ENCODE measurements around the gene PARVB.

The PARVB gene

DNA sequence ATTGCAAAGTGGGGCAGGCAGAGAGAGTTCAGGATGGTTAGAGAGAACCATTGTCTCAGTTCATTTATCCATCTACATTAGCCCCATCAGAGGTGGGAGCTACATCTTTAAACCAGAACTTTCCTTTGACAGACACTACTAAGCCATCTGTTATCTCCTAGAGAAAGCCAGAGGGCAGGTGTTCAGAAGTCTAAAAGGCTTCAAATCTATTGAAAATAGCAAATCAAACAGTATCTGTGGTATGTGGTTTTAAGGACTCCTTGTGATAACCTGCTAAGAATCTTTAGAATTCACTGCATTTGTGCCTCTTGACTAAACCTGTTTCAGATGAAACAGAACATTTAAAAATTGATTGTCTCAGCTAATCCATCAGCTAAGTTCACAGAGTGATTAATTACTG lies 112.7 kb downstream of the PARVB start:
- DNase-seq (ENCODE audit: low spot score): no peak

DNA sequence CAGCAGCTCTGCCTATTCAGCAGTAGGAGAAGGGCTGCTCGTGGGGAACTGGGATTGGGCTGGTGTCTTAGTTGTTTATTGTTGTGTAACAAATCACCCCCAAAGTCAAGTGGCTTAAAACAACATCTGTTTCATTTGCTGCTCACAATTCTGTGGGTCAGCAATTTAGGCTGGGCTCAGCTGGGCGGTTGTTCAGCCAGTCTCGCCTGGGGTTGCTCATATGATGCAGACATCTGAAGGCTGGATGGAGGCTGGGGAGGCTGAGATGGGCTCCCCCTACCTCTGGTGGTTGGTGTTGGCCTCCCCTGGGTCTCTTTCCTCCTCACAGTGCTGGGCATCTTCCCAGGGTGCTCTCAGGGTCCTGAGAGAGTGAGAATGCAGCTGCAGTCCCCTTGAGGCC lies 113.3 kb downstream of the PARVB start:
- DNase-seq (ENCODE audit: low spot score): no peak

GRCh38 chr22:44139773-44140172 lies 115.7 kb downstream of the PARVB start:
- no peak for DNase-seq (ENCODE audit: low spot score)

GRCh38 chr22:44142421-44143104 lies 118.5 kb downstream of the PARVB start:
- no peak for DNase-seq (ENCODE audit: low spot score)

DNA sequence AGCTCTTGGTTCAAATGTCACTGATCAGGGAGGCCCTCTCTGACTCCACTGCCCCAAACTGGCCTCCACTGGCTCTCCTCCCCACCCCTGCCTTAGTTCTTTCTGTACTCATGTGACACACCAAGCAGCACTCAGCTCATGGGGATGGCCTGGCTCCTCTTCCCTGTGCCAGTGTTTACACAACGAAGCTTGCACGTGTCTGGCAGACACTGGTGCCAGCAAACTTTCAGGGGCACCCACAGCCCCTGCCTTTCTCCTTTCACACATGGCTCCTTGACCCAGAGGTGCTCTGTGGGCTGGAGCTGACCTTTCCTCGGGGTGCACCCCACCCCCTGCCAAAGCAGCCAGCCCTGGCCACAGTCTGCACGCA lies 119.0 kb downstream of the PARVB start:
- no peak for DNase-seq (ENCODE audit: low spot score)

DNA sequence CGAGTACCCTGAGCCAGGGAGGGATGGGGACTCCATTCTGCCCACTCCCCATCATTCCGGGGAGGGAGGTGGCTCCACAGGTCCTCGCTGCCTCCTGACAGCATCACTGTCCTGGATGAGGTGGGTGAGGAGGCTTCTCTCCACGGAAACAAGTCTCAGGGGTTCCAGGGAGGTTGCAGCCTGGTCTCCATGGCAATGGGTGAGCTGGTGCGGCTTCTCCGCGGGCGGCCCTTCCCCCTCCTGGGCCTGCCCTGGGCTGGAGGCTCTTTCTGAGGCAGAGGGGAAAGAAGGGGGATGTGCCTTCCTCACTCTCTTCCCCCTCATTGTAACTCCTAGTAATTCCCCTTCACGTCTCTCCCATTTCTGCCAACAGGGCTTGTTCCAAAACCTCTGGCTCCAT lies 119.5 kb downstream of the PARVB start:
- DNase-seq (ENCODE audit: low spot score): no peak

GRCh38 chr22:44144046-44144569 lies 120.0 kb downstream of the PARVB start:
- no peak for DNase-seq (ENCODE audit: low spot score)

- no peak for DNase-seq (ENCODE audit: low spot score)
Observed at GRCh38 chr22:44145544-44145943, 121.4 kb downstream of the PARVB start.

- DNase-seq (ENCODE audit: low spot score): no peak
Observed at GRCh38 chr22:44146088-44146861, 122.2 kb downstream of the PARVB start.

- no peak for DNase-seq (ENCODE audit: low spot score)
Observed at GRCh38 chr22:44147008-44147645, 123.0 kb downstream of the PARVB start.

GRCh38 chr22:44147821-44148574 lies 123.9 kb downstream of the PARVB start:
- DNase-seq (ENCODE audit: low spot score): no peak

DNA sequence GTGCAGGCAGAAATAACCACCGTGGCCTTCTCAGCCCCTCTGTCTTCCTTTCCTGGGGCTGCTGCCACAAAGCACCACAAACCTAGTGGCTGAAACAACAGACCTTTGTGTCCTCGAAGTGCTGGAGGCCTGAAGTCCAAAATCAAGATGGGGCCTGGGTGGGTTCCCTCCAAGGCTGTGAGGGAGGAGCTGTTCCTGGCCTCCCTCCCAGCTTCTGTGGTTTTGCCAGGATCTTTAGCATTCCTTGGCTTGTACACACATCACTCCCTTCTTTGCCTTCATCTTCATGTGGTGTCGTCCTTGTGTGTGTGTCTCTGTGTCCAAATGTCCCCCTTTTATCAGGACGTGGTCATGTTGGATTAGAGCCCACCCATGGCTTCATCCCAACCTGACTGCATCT lies 127.6 kb downstream of the PARVB start:
- no peak for DNase-seq (ENCODE audit: low spot score)

DNA sequence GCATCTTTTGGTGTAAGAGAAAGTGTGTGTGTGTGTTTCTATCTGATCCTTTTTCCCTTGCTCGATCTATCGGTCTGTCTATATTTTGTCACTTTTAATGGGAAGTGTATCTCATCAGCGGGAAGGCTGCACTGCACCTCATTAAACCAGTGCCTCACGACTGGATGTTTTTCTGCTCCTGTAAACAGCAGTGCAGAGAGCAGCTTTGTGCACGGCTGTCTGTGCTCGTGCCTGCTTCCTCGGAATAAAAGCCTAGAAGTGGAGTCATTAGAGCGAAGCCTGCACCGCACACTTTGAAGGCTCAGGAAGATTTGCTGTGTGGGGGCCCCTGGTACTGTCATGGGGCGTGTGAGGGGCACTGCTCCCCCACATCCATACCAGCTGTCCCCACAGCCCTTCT lies 129.6 kb downstream of the PARVB start:
- no peak for DNase-seq (ENCODE audit: low spot score)

GRCh38 chr22:44154436-44154942 lies 130.4 kb downstream of the PARVB start:
- DNase-seq (ENCODE audit: low spot score): no peak

- DNase-seq (ENCODE audit: low spot score): no peak
Observed at GRCh38 chr22:44155115-44155514, 131.0 kb downstream of the PARVB start.

- DNase-seq (ENCODE audit: low spot score): no peak
Observed at GRCh38 chr22:44157916-44158618, 134.0 kb downstream of the PARVB start.

GRCh38 chr22:44158816-44159215 lies 134.7 kb downstream of the PARVB start:
- DNase-seq (ENCODE audit: low spot score): peak; percentile 40

- DNase-seq (ENCODE audit: low spot score): no peak
Observed at GRCh38 chr22:44159221-44159620, 135.1 kb downstream of the PARVB start.

DNA sequence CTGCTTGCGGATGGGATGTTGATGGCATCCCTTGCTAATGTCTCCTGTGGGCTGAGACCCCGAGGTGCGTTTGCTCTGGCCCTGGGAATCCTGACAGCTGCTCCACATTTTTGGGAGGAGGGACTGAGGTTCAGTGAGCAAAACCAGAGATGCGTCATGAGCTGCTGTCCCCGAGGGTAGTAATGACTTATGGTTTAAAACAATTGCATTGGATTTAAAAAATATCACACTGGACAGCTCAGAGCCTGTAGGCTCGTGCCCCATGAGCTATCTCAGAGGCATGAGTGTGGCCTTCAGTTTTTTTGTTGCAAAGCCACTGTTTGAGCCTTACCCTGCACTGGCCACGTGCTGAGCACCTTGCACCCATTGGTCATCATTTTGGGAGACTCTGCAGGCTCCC lies 135.7 kb downstream of the PARVB start:
- DNase-seq (ENCODE audit: low spot score): no peak

DNA sequence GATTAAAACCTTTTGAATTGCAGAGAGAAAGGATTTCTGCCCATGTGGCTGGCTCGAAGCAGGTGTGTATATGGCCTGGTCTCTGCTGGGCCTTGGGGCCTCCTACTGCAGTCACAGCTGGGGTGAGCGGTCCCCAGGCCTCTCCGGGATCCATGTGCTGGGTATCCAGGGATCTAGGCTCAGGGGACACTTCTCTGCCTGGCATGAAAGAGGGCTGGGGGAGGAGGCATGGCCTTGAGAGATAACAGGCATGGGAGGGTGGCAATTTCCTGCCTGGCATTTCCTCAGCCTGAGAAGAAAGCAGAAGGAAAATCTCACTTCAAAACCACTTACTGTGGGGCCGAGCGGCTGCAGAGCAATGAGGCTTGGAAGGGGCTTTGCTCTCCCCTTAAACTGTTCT lies 136.3 kb downstream of the PARVB start:
- DNase-seq (ENCODE audit: low spot score): no peak

DNA sequence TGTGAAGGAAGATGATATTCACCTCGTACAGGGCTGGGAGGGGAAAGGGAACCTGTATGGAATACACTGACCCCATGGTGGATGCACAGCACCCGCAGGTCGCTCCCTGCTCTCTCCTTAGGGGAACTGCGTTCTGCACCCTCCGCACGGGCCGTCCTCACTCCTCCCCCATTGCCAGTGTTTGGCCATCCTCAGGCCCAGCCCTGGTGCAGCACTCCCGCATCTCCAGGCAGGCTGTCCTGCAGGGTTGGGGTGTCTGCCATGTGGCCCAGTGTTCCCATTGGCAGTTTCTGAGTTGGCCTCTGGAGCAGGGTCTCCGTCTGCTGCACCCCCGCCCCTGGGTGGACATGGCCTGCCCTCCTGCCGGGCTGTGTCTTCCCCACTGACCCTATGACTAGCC lies 137.6 kb downstream of the PARVB start:
- DNase-seq (ENCODE audit: low spot score): no peak

Data from Ammon's horn (tissue), 1 donor.